Osteoblast (primary cell): ENCODE data around the gene COL6A1. TPM values are rescaled to one million over a fixed set of nuclear protein-coding genes. Genes with fewer than 3 reads are reported as not detected.

Source experiments
- DNase-seq: peaks from one replicate; pipeline ENCODE4 v3.0.0; 2011; ENCODE audit warnings: low spot score, mixed read lengths; ENCODE audit not compliant: insufficient read length; ENCODE audit errors: missing footprints
- H2AFZ ChIP-seq: 2 replicates; pipeline ENCODE4 v1.6.0; 2011; ENCODE audit warnings: mild to moderate bottlenecking, low read length
- H3K27ac ChIP-seq: 2 replicates; pipeline ENCODE4 v1.5.1; 2011; ENCODE audit warnings: mild to moderate bottlenecking, low read depth, low read length, moderate library complexity
- H3K27me3 ChIP-seq: 2 replicates; pipeline ENCODE4 v1.6.0; 2012; ENCODE audit warnings: mild to moderate bottlenecking, control low read depth, inconsistent platforms, low read length, moderate library complexity; ENCODE audit not compliant: insufficient read depth
- H3K36me3 ChIP-seq: 2 replicates; pipeline ENCODE4 v1.5.1; 2011; ENCODE audit warnings: mild to moderate bottlenecking, low read length, control low read depth, moderate library complexity; ENCODE audit not compliant: insufficient read depth
- H3K4me1 ChIP-seq: 2 replicates; pipeline ENCODE4 v1.5.1; 2011; ENCODE audit warnings: mild to moderate bottlenecking, low read length, control low read depth, moderate library complexity; ENCODE audit not compliant: insufficient read depth
- H3K4me2 ChIP-seq: 2 replicates; pipeline ENCODE4 v1.6.0; 2011; ENCODE audit warnings: mild to moderate bottlenecking, low read length; ENCODE audit not compliant: insufficient read depth
- H3K4me3 ChIP-seq: fragments of 200-600 bp; sonication (generic); 3 replicates; pipeline ENCODE4 v1.5.1; 2012; ENCODE audit warnings: mild to moderate bottlenecking, low read length, inconsistent platforms; ENCODE audit not compliant: insufficient read depth
- H3K79me2 ChIP-seq: 2 replicates; pipeline ENCODE4 v1.6.0; 2012; ENCODE audit warnings: mild to moderate bottlenecking, low read length, control low read depth, inconsistent platforms; ENCODE audit not compliant: insufficient read depth
- H3K9me3 ChIP-seq: 2 replicates; pipeline ENCODE4 v1.5.1; 2011; ENCODE audit warnings: low read depth, low read length, control low read depth
- H4K20me1 ChIP-seq: 2 replicates; pipeline ENCODE4 v1.6.0; 2012; ENCODE audit warnings: mild to moderate bottlenecking, low read length, control low read depth; ENCODE audit not compliant: insufficient read depth
- CTCF ChIP-seq: IDR thresholded peaks from 2 replicates; pipeline ENCODE4 v1.5.1; 2011; ENCODE audit warnings: mild to moderate bottlenecking, low read depth, low read length, moderate library complexity; ENCODE audit errors: extremely low read depth
- total RNA-seq: library from RNA; depleted of rRNA; stranded (reverse); fragments of >200 nt; gene quantifications from 2 replicates; pipeline ENCODE4 v1.2.3, GENCODE V29; 2012

COL6A1 gene
- total RNA-seq, 1 donor, result 1,612 TPM

- H2AFZ ChIP-seq, result no peak overlapping the region
- peaks cover 10% of the 10 kb centered on the region for H3K4me1 ChIP-seq
- H3K27ac ChIP-seq, result no peak overlapping the region
- no peaks in the 10 kb centered on the region for H4K20me1 ChIP-seq
- H3K27me3 ChIP-seq, result no peaks in the 10 kb centered on the region
- no peak for DNase-seq
- no peak for TF ChIP-seq CTCF
- no peaks in the 10 kb centered on the region for H3K79me2 ChIP-seq
- H3K4me3 ChIP-seq, result no peak overlapping the region
- H3K36me3 ChIP-seq, result no peaks in the 10 kb centered on the region
- no peak overlapping the region for H3K4me2 ChIP-seq
- no peaks in the 10 kb centered on the region for H3K9me3 ChIP-seq
These were observed 39.0 kb downstream of the COL6A1 start for GRCh38 chr21:46020581-46020980.

- Histone ChIP-seq H3K4me2 (no peak overlapping the region), H3K79me2 (no peaks in the 10 kb centered on the region), H3K4me1 (peaks cover 14% of the 10 kb centered on the region), H3K27me3 (no peaks in the 10 kb centered on the region), H2AFZ (no peak overlapping the region), H4K20me1 (no peaks in the 10 kb centered on the region), H3K9me3 (no peaks in the 10 kb centered on the region), H3K4me3 (no peak overlapping the region), H3K27ac (no peak overlapping the region), H3K36me3 (no peaks in the 10 kb centered on the region)
- TF ChIP-seq CTCF, result no peak
- no peak for DNase-seq
These were observed 39.8 kb downstream of the COL6A1 start for GRCh38 chr21:46021398-46021797.

- Histone ChIP-seq H3K36me3 (no peaks in the 10 kb centered on the region), H3K27me3 (no peaks in the 10 kb centered on the region), H3K27ac (no peak overlapping the region), H3K79me2 (no peaks in the 10 kb centered on the region), H3K4me1 (peaks cover 14% of the 10 kb centered on the region), H4K20me1 (no peaks in the 10 kb centered on the region), H3K4me2 (no peak overlapping the region), H2AFZ (no peak overlapping the region), H3K9me3 (no peaks in the 10 kb centered on the region), H3K4me3 (no peak overlapping the region)
- TF ChIP-seq CTCF, result no peak
- DNase-seq, result peak; percentile 56
These were observed 40.5 kb downstream of the COL6A1 start for GRCh38 chr21:46021978-46022544.

GRCh38 chr21:46022551-46023525, 41.3 kb downstream of the COL6A1 start:
- Histone ChIP-seq H3K4me3 (no peak overlapping the region), H4K20me1 (no peaks in the 10 kb centered on the region), H3K4me1 (peaks cover 16% of the 10 kb centered on the region), H3K4me2 (no peak overlapping the region), H2AFZ (no peak overlapping the region), H3K27me3 (no peaks in the 10 kb centered on the region), H3K79me2 (no peaks in the 10 kb centered on the region), H3K36me3 (no peaks in the 10 kb centered on the region), H3K27ac (no peak overlapping the region), H3K9me3 (no peaks in the 10 kb centered on the region)
- no peak for TF ChIP-seq CTCF
- peak; percentile 57 for DNase-seq
